Nephron progenitor cell (in vitro differentiated cells): ENCODE measurements around the gene MAGED2.
"Not testable (repeated sequence)": the region's sequence is repeated elsewhere in the genome, so short reads cannot be mapped to it uniquely, and the experiment has no call there.

Source experiments
- DNase-seq: peaks from one replicate; pipeline ENCODE4 v3.0.0; 2021
- H3K27ac Mint-ChIP-seq: 2 replicates; pipeline ENCODE4 v1.8.0; 2021; ENCODE audit warnings: mild to moderate bottlenecking, moderate library complexity, mixed read lengths
- H3K27me3 Mint-ChIP-seq: 2 replicates; pipeline ENCODE4 v1.8.0; 2021; ENCODE audit warnings: mild to moderate bottlenecking, low read depth, mixed read lengths; ENCODE audit not compliant: poor library complexity
- H3K36me3 Mint-ChIP-seq: 2 replicates; pipeline ENCODE4 v1.8.0; 2021; ENCODE audit warnings: low read depth, mixed read lengths
- H3K4me1 Mint-ChIP-seq: 2 replicates; pipeline ENCODE4 v1.8.0; 2021; ENCODE audit warnings: mixed read lengths
- H3K4me3 Mint-ChIP-seq: 2 replicates; pipeline ENCODE4 v1.8.0; 2021; ENCODE audit warnings: mild to moderate bottlenecking, moderate library complexity, mixed read lengths
- H3K9me3 Mint-ChIP-seq: 2 replicates; pipeline ENCODE4 v1.8.0; 2021; ENCODE audit warnings: mild to moderate bottlenecking, moderate library complexity, mixed read lengths
- TF ChIP-seq, protein P1 (sequence below): fragments of 200-600 bp; sonication (generic); IDR thresholded peaks from 2 replicates; pipeline ENCODE4 v1.5.0; 2021; ENCODE audit warnings: antibody characterized with exemption

The MAGED2 gene

DNA sequence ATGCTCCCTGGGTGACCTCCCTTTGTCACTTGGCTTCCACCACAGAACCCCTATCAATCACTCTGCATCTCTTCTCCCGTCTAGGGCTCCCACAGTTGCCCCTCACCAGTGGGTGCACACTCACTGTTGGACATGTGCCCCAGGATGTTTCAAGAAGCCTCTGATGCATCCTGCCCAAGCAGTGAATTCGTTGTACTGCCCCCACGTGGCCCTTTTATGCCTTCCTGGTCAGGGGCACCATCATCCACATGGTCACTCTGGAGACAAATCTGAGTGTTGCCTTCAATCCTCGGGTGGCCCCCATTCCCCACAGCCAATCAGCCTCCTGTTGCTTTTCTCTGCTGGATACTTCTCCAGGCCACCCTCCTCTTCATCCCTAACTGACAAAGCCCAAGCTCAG, 21.6 kb upstream of the MAGED2 start:
- Mint-ChIP-seq H3K27me3 (peaks cover 2% of the 10 kb centered on the region), H3K4me3 (no peak overlapping the region), H3K4me1 (peaks cover 28% of the 10 kb centered on the region), H3K36me3 (no peaks in the 10 kb centered on the region), H3K27ac (no peak overlapping the region), H3K9me3 (peaks cover 71% of the 10 kb centered on the region)
- TF ChIP-seq, protein P1, sequence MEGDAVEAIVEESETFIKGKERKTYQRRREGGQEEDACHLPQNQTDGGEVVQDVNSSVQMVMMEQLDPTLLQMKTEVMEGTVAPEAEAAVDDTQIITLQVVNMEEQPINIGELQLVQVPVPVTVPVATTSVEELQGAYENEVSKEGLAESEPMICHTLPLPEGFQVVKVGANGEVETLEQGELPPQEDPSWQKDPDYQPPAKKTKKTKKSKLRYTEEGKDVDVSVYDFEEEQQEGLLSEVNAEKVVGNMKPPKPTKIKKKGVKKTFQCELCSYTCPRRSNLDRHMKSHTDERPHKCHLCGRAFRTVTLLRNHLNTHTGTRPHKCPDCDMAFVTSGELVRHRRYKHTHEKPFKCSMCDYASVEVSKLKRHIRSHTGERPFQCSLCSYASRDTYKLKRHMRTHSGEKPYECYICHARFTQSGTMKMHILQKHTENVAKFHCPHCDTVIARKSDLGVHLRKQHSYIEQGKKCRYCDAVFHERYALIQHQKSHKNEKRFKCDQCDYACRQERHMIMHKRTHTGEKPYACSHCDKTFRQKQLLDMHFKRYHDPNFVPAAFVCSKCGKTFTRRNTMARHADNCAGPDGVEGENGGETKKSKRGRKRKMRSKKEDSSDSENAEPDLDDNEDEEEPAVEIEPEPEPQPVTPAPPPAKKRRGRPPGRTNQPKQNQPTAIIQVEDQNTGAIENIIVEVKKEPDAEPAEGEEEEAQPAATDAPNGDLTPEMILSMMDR = peak; percentile 14
- no peak for DNase-seq

DNA sequence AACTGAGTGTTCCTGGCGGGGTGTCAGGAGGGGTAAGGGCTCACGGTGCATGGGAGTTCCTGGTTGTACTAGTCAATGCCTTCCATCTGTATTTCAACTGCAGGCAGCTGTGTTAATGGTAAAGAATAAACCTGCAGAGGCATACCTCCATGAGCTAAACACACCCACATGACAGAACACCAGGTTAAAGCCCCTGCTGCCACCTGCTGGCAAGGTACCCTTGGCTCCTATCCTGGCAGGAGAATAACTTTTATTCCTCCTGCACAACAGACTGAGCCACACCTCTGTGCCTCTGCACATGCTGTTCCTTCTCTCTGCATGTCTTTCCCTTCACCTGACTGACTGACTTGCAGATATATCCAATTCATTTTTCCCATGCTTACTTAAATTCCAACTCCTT, 20.6 kb upstream of the MAGED2 start:
- no peak overlapping the region for H3K27ac Mint-ChIP-seq
- DNase-seq = peak; percentile 16
- no peak overlapping the region for H3K4me3 Mint-ChIP-seq
- H3K4me1 Mint-ChIP-seq = peaks cover 28% of the 10 kb centered on the region
- peaks cover 2% of the 10 kb centered on the region for H3K27me3 Mint-ChIP-seq
- H3K9me3 Mint-ChIP-seq = peaks cover 68% of the 10 kb centered on the region
- TF ChIP-seq, protein P1 = peak; percentile 18
- H3K36me3 Mint-ChIP-seq = no peaks in the 10 kb centered on the region

DNA sequence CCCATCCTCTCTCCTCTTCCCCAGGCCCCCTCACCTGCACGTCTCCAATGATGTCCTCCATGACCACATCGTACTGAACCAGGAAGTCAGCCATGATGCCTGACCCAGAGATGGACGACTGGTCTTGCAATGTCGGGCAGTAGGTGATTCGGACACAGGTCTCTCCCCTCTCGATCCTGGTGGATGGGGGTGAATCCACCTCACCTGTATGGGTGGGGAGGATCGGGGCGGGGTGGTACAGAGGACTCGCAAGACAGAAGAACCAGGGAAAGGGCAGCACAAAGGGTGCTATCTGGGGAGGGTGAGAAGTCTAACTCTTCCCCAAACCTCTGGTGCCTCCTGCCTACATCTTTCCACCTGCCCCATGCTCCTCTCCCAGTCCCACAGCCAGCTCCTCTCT, 19.1 kb upstream of the MAGED2 start:
- no peak overlapping the region for H3K27ac Mint-ChIP-seq
- DNase-seq = no peak
- no peak overlapping the region for H3K4me3 Mint-ChIP-seq
- H3K27me3 Mint-ChIP-seq = peaks cover 2% of the 10 kb centered on the region
- H3K9me3 Mint-ChIP-seq = peaks cover 61% of the 10 kb centered on the region
- H3K36me3 Mint-ChIP-seq = no peaks in the 10 kb centered on the region
- TF ChIP-seq, protein P1 = no peak
- peaks cover 29% of the 10 kb centered on the region for H3K4me1 Mint-ChIP-seq

DNA sequence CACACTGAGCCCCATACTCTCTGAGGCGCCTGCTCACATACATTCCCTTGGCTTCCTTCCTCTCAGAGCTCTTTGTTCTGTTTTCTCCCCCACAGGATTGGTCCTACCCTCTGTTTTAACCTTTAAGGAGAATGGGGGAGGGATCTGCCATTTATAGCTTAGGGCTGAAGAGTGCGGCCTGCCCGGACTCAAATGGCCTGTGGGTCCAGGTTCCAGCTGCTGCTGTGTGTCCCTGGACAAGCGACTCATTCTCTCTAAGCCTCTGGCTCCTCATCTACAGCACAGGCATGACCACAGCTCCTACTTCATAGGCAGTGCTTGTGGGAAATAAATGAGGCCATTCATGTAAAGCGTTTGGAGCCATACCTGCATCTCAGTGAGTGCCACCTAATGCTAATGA, 18.1 kb upstream of the MAGED2 start:
- not testable (repeated sequence) for DNase-seq, H3K36me3 Mint-ChIP-seq, H3K27me3 Mint-ChIP-seq, H3K4me3 Mint-ChIP-seq, H3K27ac Mint-ChIP-seq
- H3K9me3 Mint-ChIP-seq = peaks cover 56% of the 10 kb centered on the region
- peaks cover 37% of the 10 kb centered on the region for H3K4me1 Mint-ChIP-seq

DNA sequence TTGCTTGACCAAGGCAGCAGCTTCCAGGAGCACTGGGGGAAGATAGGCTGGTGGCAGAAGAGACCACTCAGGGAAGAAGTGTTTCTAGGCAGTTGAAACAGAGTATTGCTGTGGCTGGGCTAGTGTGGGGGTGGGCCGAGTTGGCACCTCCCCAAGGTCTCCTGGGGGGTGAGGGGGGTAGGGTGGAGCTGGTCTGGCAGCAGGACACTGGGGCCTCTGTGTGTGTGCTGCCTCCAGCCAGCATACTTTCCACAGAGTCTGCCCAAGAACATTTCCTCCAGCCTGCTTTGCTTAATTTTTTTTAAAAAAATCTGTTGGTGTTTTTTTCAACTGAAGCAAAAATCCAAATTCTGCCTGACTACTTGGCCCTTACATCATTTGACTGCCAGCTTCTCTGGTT, 13.5 kb upstream of the MAGED2 start:
- peaks cover 40% of the 10 kb centered on the region for H3K9me3 Mint-ChIP-seq
- peaks cover 4% of the 10 kb centered on the region for H3K27me3 Mint-ChIP-seq
- no peak for DNase-seq
- H3K4me3 Mint-ChIP-seq = no peak overlapping the region
- no peaks in the 10 kb centered on the region for H3K36me3 Mint-ChIP-seq
- H3K4me1 Mint-ChIP-seq = peaks cover 13% of the 10 kb centered on the region
- TF ChIP-seq, protein P1 = no peak
- no peak overlapping the region for H3K27ac Mint-ChIP-seq

DNA sequence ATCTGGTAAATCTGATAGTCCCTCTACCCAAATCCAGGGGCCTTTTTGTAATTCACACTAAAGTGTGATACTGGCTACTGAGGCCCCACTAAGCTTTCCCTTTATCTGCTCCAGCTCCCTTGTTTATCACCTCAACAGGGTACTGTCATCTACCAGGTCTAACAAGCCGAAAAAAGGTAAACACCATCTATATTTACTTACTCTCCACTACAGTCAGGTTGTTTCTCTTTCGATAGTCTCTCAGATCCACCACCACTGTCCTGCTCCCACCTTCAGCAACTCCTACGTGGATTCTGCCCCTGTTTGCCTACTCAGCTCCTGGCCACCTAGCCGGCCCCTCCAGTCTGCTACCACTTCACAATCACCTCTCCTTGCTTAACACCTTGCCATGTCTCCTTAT, 12.8 kb upstream of the MAGED2 start:
- Mint-ChIP-seq H3K27me3 (peaks cover 7% of the 10 kb centered on the region), H3K27ac (no peak overlapping the region), H3K9me3 (peaks cover 48% of the 10 kb centered on the region), H3K4me1 (peaks cover 11% of the 10 kb centered on the region), H3K4me3 (no peak overlapping the region), H3K36me3 (no peaks in the 10 kb centered on the region)
- TF ChIP-seq, protein P1 = no peak
- DNase-seq = no peak
